ENCODE results near the gene ALOX5AP.

DNA sequence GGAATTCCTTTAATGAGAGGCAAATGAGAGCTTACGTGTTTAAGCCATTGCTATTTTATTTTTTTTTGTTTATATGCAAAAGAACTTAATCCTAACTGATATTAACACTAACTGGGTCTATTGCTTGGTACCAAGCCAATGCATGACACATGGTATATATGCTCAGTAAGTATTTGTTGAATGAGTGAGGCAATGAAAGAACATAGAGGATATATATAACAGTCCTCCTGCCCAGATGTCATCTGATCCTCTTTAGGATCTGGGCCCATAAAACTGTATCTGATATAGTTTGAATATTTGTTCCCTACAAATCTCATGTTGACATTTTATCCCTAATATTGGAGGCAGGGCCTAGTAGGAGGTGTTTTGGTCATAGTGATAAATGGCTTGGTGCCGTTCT is 13.0 kb upstream of the ALOX5AP start:
- TF ChIP-seq, protein P1, sequence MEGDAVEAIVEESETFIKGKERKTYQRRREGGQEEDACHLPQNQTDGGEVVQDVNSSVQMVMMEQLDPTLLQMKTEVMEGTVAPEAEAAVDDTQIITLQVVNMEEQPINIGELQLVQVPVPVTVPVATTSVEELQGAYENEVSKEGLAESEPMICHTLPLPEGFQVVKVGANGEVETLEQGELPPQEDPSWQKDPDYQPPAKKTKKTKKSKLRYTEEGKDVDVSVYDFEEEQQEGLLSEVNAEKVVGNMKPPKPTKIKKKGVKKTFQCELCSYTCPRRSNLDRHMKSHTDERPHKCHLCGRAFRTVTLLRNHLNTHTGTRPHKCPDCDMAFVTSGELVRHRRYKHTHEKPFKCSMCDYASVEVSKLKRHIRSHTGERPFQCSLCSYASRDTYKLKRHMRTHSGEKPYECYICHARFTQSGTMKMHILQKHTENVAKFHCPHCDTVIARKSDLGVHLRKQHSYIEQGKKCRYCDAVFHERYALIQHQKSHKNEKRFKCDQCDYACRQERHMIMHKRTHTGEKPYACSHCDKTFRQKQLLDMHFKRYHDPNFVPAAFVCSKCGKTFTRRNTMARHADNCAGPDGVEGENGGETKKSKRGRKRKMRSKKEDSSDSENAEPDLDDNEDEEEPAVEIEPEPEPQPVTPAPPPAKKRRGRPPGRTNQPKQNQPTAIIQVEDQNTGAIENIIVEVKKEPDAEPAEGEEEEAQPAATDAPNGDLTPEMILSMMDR (IDR thresholded peaks at IDR 0.05) = no peak
- TF ChIP-seq POLR2A (IDR thresholded peaks at IDR 0.05) = no peak
